Measurements from ENCODE around the gene MAP2K5.

Gene MAP2K5

GRCh38 chr15:67788986-67789385 lies 246.5 kb downstream of the MAP2K5 start:
- no peak for DNase-seq

GRCh38 chr15:67790610-67791319 lies 248.3 kb downstream of the MAP2K5 start:
- no peak for DNase-seq

GRCh38 chr15:67792250-67792942 lies 249.9 kb downstream of the MAP2K5 start:
- DNase-seq, result no peak

GRCh38 chr15:67794832-67795574 lies 252.5 kb downstream of the MAP2K5 start:
- no peak for DNase-seq

- DNase-seq, result no peak
These were observed 254.0 kb downstream of the MAP2K5 start for GRCh38 chr15:67796196-67797127.

GRCh38 chr15:67799801-67800205 lies 257.3 kb downstream of the MAP2K5 start:
- DNase-seq, result no peak

GRCh38 chr15:67801142-67801541 lies 258.6 kb downstream of the MAP2K5 start:
- no peak for DNase-seq

- no peak for DNase-seq
These were observed 259.7 kb downstream of the MAP2K5 start for GRCh38 chr15:67801926-67802914.

- no peak for DNase-seq
These were observed 260.8 kb downstream of the MAP2K5 start for GRCh38 chr15:67803299-67803698.

GRCh38 chr15:67803996-67804843 lies 261.7 kb downstream of the MAP2K5 start:
- DNase-seq, result no peak

GRCh38 chr15:67805008-67805665 lies 262.6 kb downstream of the MAP2K5 start:
- DNase-seq, result no peak

GRCh38 chr15:67805666-67806516 lies 263.4 kb downstream of the MAP2K5 start:
- no peak for DNase-seq

- no peak for DNase-seq
These were observed 264.0 kb downstream of the MAP2K5 start for GRCh38 chr15:67806536-67806935.

GRCh38 chr15:67807141-67807540 lies 264.6 kb downstream of the MAP2K5 start:
- DNase-seq, result no peak

GRCh38 chr15:67807836-67808235 lies 265.3 kb downstream of the MAP2K5 start:
- no peak for DNase-seq

GRCh38 chr15:67808821-67809220 lies 266.3 kb downstream of the MAP2K5 start:
- no peak for DNase-seq

GRCh38 chr15:67809441-67809840 lies 266.9 kb downstream of the MAP2K5 start:
- DNase-seq, result no peak

- DNase-seq, result no peak
These were observed 267.4 kb downstream of the MAP2K5 start for GRCh38 chr15:67809866-67810265.

GRCh38 chr15:67812241-67812644 lies 269.7 kb downstream of the MAP2K5 start:
- no peak for DNase-seq

Measured in NCI-H187 (cell line).